Measurements from ENCODE around the gene FNIP2.

DNA sequence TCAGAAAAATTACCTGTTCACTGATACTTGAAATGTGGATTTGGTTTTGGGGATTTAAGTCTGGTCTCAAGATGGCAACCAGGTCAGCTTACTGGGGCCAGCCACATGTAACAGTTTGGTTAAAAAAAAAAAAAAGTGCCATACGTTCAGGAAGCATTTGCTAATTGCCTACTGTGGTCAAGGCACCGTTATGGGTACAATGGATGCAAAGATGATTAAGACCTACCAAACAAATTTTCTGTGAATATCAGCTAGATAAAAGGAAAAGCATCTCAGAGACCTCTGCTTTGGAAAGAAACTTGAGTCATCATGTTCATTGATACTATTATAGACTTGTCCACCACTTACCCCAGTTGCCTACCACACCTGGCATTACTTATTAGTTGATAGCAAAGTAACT, 80.9 kb downstream of the FNIP2 start:
- TF ChIP-seq ZNF274 (IDR thresholded peaks at IDR 0.05; ENCODE audit: low read depth, low read length): no peak
- no peak for TF ChIP-seq SUZ12 (IDR thresholded peaks at IDR 0.05; ENCODE audit: extremely low read depth, insufficient read depth, insufficient read length)
- no peak for TF ChIP-seq YY1 (IDR thresholded peaks at IDR 0.05; ENCODE audit: insufficient read depth, insufficient read length)
